Prostate gland (tissue), 2 donors: ENCODE data around the gene C2CD4C.
"Not testable (repeated sequence)": the region's sequence is repeated elsewhere in the genome, so short reads cannot be mapped to it uniquely, and the experiment has no call there.

Source experiments
- CTCF ChIP-seq, 4 experiments: fragments of 200-600 bp in 2 of 4; fragments of 450-650 bp in 2 of 4; sonication (generic) in 2 of 4; IDR thresholded peaks; 1 replicate in 3 of 4; 2 replicates in 1 of 4; pipeline ENCODE4 v1.5.1; 2016 to 2019; ENCODE audit warnings: antibody characterized with exemption in 4 of 4, mild to moderate bottlenecking in 2 of 4, moderate library complexity in 2 of 4
- POLR2AphosphoS5 ChIP-seq: sonication (generic); formaldehyde crosslinking; IDR thresholded peaks from one replicate; pipeline ENCODE4 v1.6.1; 2017; ENCODE audit warnings: antibody characterized with exemption

- not testable (repeated sequence) for TF ChIP-seq CTCF (IDR thresholded peaks at IDR 0.05); POLR2AphosphoS5
Observed at GRCh38 chr19:422917-423226, 13.9 kb upstream of the C2CD4C start.
